Muscle of leg (tissue), 11 donors: Measurements from ENCODE around the gene APAF1. TPM values are rescaled to one million over a fixed set of nuclear protein-coding genes. Genes with fewer than 3 reads are reported as not detected.
A peak's percentile ranks its signal among the peaks of the same experiment; 100 is the strongest.

Experiments
- DNase-seq: peaks from one replicate; pipeline ENCODE4 v3.0.0; 2013
- H3K27ac ChIP-seq: one replicate; pipeline ENCODE4 v1.5.1; 2013; ENCODE audit warnings: mild to moderate bottlenecking, low read length, control low read depth
- H3K27me3 ChIP-seq: one replicate; pipeline ENCODE4 v1.6.1; 2013; ENCODE audit warnings: low read length; ENCODE audit not compliant: control insufficient read depth, insufficient read depth
- H3K36me3 ChIP-seq: one replicate; pipeline ENCODE4 v1.6.1; 2013; ENCODE audit warnings: low read length; ENCODE audit not compliant: control insufficient read depth, insufficient read depth
- H3K4me1 ChIP-seq: one replicate; pipeline ENCODE4 v1.6.1; 2013; ENCODE audit warnings: low read length; ENCODE audit not compliant: control insufficient read depth, insufficient read depth
- H3K4me3 ChIP-seq: one replicate; pipeline ENCODE4 v1.5.1; 2013; ENCODE audit warnings: low read length, control low read depth
- H3K9me3 ChIP-seq: replicated peaks from 2 replicates; pipeline ENCODE4 v1.6.1; 2013; ENCODE audit warnings: low read depth, low read length; ENCODE audit not compliant: control insufficient read depth
- WGBS: methylation state at CpG from one replicate; pipeline ENCODE4 v1.1.5; 2013; ENCODE audit warnings: missing lambda C conversion rate; ENCODE audit not compliant: insufficient coverage; 5-methylcytosine and 5-hydroxymethylcytosine counted together
- polyA plus RNA-seq, 8 donors: library from polyadenylated mRNA; unstranded; fragments of 120-200 nt; gene quantifications; one replicate each; pipeline versions ENCODE4 v1.2.1 to v1.2.3, GENCODE V29; 2013; ENCODE audit warnings: inconsistent platforms in 1 of 8, low replicate concordance in 1 of 8; ENCODE audit not compliant: insufficient read length in 8 of 8, insufficient read depth in 1 of 8
- total RNA-seq: library from RNA; stranded (reverse); fragments of 120-200 nt; gene quantifications from one replicate; pipeline ENCODE4 v1.2.4, GENCODE V29; 2013

Gene APAF1
- total and polyA plus RNA-seq, 9 donors = 22.0 to 35.2 (median 27.9) TPM

- H3K9me3 ChIP-seq = peaks cover 2% of the 10 kb centered on the region
- DNase-seq = no peak
- H3K36me3 ChIP-seq = peaks cover 9% of the 10 kb centered on the region
- no peaks in the 10 kb centered on the region for H3K27me3 ChIP-seq
- H3K4me3 ChIP-seq = no peak overlapping the region
- H3K4me1 ChIP-seq = peaks cover 2% of the 10 kb centered on the region
- no peak overlapping the region for H3K27ac ChIP-seq
- no CpG with 5 or more reads among the region's 2 CpGs for WGBS
Measured at GRCh38 chr12:98738539-98738938, 93.4 kb downstream of the APAF1 start.

- 71% methylated on average over 1 of the region's 1 CpG for WGBS
Measured at GRCh38 chr12:98740751-98741150, 95.7 kb downstream of the APAF1 start.

GRCh38 chr12:98741196-98741555 lies 96.1 kb downstream of the APAF1 start:
- no peak overlapping the region for H3K27ac ChIP-seq
- 81% methylated on average over 2 of the region's 4 CpGs for WGBS
- peaks cover 3% of the 10 kb centered on the region for H3K36me3 ChIP-seq
- H3K4me3 ChIP-seq = no peak overlapping the region
- peaks cover 2% of the 10 kb centered on the region for H3K9me3 ChIP-seq
- DNase-seq = no peak
- peaks cover 10% of the 10 kb centered on the region for H3K27me3 ChIP-seq
- H3K4me1 ChIP-seq = peaks cover 9% of the 10 kb centered on the region

More at GRCh38 chr12:98740751-98741150, 95.7 kb downstream of the APAF1 start:
- DNase-seq = no peak
- H3K4me3 ChIP-seq = no peak overlapping the region
- peaks cover 2% of the 10 kb centered on the region for H3K9me3 ChIP-seq
- H3K36me3 ChIP-seq = peaks cover 6% of the 10 kb centered on the region
- no peak overlapping the region for H3K27ac ChIP-seq
- H3K27me3 ChIP-seq = peaks cover 5% of the 10 kb centered on the region
- H3K4me1 ChIP-seq = peaks cover 5% of the 10 kb centered on the region

- Histone ChIP-seq H3K27me3 (peaks cover 15% of the 10 kb centered on the region), H3K36me3 (no peaks in the 10 kb centered on the region), H3K4me3 (no peak overlapping the region), H3K9me3 (peaks cover 2% of the 10 kb centered on the region), H3K4me1 (peaks cover 10% of the 10 kb centered on the region), H3K27ac (no peak overlapping the region)
- no peak for DNase-seq
- 38% methylated on average over 6 of the region's 12 CpGs for WGBS
Measured at GRCh38 chr12:98741556-98742265, 96.6 kb downstream of the APAF1 start.

GRCh38 chr12:98743362-98743953 lies 98.4 kb downstream of the APAF1 start:
- peaks cover 17% of the 10 kb centered on the region for H3K27me3 ChIP-seq
- no CpG with 5 or more reads among the region's 4 CpGs for WGBS
- H3K27ac ChIP-seq = no peak overlapping the region
- H3K9me3 ChIP-seq = peaks cover 2% of the 10 kb centered on the region
- DNase-seq = no peak
- H3K4me1 ChIP-seq = peaks cover 10% of the 10 kb centered on the region
- no peaks in the 10 kb centered on the region for H3K36me3 ChIP-seq
- no peak overlapping the region for H3K4me3 ChIP-seq

GRCh38 chr12:98744680-98745079 lies 99.6 kb downstream of the APAF1 start:
- WGBS = no CpG with 5 or more reads among the region's 3 CpGs
- Histone ChIP-seq H3K4me3 (no peak overlapping the region), H3K27me3 (peaks cover 17% of the 10 kb centered on the region), H3K9me3 (peaks cover 2% of the 10 kb centered on the region), H3K4me1 (peaks cover 10% of the 10 kb centered on the region), H3K27ac (no peak overlapping the region), H3K36me3 (no peaks in the 10 kb centered on the region)
- no peak for DNase-seq

- no peaks in the 10 kb centered on the region for H3K36me3 ChIP-seq
- H3K27ac ChIP-seq = no peak overlapping the region
- H3K4me3 ChIP-seq = peak overlapping the region; percentile 40
- WGBS = 7% methylated on average over 44 of the region's 54 CpGs
- peaks cover under 1% of the 10 kb centered on the region for H3K9me3 ChIP-seq
- peaks cover 14% of the 10 kb centered on the region for H3K4me1 ChIP-seq
- peaks cover 17% of the 10 kb centered on the region for H3K27me3 ChIP-seq
- DNase-seq = peak; percentile 57
Measured at GRCh38 chr12:98745578-98746391, 100.7 kb downstream of the APAF1 start.

GRCh38 chr12:98748463-98748862 lies 103.4 kb downstream of the APAF1 start:
- Histone ChIP-seq H3K9me3 (no peaks in the 10 kb centered on the region), H3K4me3 (no peak overlapping the region), H3K27me3 (peaks cover 17% of the 10 kb centered on the region), H3K27ac (no peak overlapping the region), H3K4me1 (peaks cover 12% of the 10 kb centered on the region), H3K36me3 (no peaks in the 10 kb centered on the region)
- WGBS = no CpG with 5 or more reads among the region's 3 CpGs
- no peak for DNase-seq

- H3K4me3 ChIP-seq = no peak overlapping the region
- 42% methylated on average over 9 of the region's 9 CpGs for WGBS
- H3K27me3 ChIP-seq = peaks cover 14% of the 10 kb centered on the region
- H3K36me3 ChIP-seq = no peaks in the 10 kb centered on the region
- peaks cover 9% of the 10 kb centered on the region for H3K4me1 ChIP-seq
- H3K27ac ChIP-seq = no peak overlapping the region
- no peaks in the 10 kb centered on the region for H3K9me3 ChIP-seq
- no peak for DNase-seq
Measured at GRCh38 chr12:98750511-98750910, 105.4 kb downstream of the APAF1 start.

- Histone ChIP-seq H3K4me1 (peaks cover 4% of the 10 kb centered on the region), H3K27ac (no peak overlapping the region), H3K4me3 (no peak overlapping the region), H3K9me3 (no peaks in the 10 kb centered on the region), H3K27me3 (peaks cover 3% of the 10 kb centered on the region), H3K36me3 (no peaks in the 10 kb centered on the region)
- WGBS = 93% methylated on average over 3 of the region's 4 CpGs
- DNase-seq = no peak
Measured at GRCh38 chr12:98751580-98752115, 106.6 kb downstream of the APAF1 start.
